GM18907 (cell line): ENCODE measurements around the gene KIF5B.
"Not testable (repeated sequence)": the region's sequence is repeated elsewhere in the genome, so short reads cannot be mapped to it uniquely, and the experiment has no call there.

Experiments used
- ATAC-seq: cut with Tn5 transposase; IDR thresholded peaks from one replicate; pipeline ENCODE4 v1.9.1; 2021; ENCODE audit warnings: mild to moderate bottlenecking, moderate library complexity; ENCODE audit not compliant: unreplicated experiment

KIF5B gene

DNA sequence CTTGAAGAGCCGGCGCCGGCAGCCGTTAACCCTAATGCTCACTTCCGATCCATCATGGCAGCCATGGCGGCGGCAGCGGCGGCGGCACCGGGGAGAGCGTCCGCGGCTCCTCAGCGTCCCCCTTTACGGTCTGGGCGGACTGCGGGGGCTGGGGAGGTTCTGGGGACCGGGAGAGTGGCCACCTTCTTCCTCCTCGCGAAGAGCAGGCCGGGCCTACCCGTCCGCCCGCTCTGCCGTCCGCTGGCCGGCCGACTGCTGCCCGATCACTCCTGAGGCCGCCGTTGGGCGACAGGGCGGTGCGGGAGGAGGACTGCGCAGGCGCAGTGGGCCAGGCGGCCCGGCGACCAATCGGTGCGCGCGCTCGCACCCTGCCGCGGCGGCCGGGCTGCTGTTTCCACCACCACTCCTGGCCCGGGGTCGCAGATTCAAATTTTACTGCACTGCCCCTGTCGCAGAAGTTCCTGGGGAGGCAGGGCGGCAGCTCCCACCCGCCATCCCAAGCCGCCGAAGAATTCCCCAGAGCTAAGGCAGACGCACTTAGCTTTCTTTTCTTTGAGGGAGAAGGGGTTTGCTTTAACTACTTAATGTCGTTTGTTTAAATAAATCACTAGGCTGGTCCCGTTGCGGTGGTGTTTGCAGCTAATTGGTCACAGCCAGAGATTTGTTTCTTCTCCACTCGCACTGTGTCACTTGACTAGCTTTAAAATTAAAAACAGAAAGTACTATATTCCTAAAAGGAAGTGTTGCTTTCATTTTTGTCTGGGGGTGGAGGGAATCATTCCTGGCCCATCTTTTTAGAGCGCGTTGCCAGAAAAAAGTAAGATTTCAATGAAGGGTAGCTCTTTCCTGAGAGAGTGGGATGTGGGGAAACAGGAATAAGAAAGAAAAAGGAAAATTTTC is at the start of gene KIF5B:
TSS of gene KIF5B (minus strand) at position 290 of the 900 bp plus-strand sequence. CDS start 452 bp downstream, outside the sequence.
- ATAC-seq, result peak; percentile 90

DNA sequence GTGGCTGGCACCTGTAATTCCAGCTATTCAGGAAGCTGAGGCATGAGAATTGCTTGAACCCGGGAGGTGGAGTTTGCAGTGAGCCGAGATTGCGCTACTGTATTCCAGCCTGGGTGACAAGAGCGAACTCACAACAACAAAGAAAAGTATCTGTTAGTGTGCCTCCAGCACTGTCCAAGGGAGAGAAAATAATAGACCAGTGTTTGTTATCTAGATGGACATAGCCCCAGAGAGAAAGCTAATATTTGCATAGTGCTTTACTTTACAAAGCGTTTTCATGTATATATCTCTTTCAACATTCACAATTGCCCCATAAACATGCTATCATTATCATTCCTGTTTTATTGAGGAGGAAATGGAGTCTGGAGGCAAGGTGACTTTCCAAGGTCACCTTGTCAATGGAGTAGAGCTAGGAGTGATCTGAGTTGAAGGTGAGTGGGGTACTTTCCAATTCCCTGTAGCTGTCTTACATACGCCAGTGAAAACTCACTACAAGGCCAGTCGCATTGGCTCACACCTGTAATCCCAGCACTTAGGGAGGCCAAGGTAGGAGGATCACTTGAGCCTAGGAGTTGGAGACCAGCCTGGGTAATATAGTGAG is 49.7 kb upstream of the KIF5B start:
- no peak for ATAC-seq

DNA sequence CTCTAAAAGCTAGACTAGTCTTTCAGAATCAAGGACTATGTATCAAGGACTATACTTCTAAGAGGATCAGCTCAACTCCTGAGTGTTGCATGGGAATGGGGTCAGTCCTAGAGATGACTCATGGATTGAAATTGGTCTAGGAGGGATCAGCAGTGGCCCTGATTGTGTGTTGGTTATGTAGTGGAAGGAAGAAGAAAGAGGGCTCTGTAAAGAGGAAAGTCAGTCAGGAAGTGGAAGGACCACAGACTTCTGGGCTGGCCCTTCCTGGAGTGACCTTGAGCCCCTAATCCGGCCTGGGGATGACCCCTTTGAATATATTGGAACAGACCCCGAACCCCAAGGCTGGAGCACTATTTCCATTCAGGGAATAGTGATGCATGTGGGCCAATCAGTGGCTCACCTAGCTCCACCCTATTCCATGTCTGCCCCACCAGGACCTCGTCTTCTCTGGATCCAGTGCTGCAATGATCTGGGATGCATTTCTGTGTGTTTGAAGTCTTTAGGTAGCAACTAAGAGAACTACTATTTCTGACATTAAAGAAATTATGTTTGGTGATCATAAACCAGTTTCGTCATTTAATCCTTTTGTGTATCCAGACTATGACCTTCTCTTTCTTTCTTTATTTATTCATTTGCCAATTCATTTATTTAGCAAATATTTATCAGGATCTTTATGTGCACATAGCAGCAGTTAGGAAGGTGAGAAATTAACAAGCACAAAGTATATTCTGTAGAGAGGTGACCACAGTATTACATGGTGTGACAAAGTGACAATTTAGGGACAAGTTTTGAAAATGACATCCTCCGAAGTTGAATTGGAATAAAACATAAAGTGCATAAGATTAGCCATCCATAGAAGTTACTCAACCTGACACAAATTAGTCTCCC is 48.6 kb upstream of the KIF5B start:
- no peak for ATAC-seq

- no peak for ATAC-seq
Observed at GRCh38 chr10:32104181-32104580, 48.0 kb upstream of the KIF5B start.

DNA sequence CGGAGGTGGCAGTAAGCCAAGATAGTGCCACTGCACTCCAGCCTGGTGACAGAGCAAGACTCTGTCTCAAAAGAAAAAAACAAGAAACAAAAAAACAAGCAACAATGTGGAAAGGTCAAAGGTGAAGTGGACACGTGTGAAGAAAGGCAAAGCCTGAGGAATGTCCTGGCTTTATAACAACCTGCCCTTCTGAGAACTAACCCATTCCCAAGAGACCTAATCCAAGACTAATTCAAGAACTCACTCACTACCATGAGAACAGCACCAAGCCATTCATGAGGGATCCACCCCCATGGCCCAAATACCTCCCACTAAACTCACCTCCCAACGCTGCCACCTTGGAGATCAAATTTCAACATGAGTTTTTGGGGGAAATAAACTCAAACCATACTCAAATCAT is 47.5 kb upstream of the KIF5B start:
- ATAC-seq, result no peak

DNA sequence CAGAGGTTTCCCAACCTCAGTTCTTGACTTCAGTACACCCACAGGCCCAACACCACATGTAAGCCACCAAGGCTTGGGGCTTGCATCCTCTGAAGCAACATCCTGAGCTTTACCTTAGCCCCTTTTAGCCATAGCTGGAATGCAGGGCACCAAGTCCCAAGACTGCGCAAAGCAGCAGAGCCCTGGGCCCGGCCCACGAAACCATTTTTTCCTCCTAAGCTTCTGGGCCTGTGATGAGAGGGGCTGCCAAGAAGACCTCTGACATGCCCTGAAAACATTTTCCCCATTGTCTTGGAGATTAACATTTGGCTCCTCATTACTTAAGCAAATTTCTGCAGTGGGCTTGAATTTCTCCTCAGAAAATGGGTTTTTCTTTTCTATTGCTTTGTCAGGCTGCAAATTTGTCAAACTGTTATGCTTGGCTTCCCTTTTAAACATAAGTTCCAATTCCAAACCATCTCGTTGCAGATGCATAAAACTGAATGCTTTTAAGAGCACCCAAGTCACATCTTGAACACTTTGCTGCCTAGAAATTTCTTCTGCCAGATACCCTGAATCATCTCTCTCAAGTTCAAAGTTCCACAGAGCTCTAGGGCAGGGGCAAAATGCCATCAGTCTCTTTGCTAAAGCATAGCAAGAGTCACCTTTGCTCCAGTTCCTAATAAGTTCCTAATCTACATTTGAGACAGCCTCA is 42.5 kb upstream of the KIF5B start:
- not testable (repeated sequence) for ATAC-seq

DNA sequence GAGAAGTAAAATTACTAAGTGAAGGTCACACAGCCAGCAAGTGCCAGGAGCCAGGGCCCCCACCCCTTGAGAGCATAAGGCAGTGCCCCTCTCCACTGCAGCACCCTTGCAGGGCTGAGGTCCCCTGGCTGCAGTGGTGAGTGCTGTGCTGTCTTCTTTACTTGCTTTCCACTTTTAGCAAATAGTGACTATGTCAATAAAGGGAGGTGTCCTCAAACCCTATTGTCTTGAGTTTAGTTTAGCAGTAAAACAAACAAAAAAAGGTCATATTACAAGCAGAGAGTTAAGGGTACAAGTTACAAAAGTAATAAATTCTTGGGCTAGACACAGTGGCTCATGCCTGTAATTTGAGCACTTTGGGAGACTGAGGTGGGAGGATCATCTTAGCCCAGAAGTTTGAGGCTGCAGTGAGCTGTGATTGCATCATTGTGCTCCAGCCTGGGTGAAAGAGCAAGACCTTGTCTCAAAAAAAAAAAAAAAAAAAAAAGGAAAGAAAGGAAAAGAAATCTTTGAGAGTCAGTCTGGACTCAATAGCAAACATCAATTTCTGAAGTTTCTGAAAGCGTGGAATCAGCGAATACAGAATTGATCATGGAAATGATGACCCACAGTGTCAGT is 39.0 kb upstream of the KIF5B start:
- ATAC-seq, result no peak

- no peak for ATAC-seq
Observed at GRCh38 chr10:32093650-32094049, 37.4 kb upstream of the KIF5B start.

DNA sequence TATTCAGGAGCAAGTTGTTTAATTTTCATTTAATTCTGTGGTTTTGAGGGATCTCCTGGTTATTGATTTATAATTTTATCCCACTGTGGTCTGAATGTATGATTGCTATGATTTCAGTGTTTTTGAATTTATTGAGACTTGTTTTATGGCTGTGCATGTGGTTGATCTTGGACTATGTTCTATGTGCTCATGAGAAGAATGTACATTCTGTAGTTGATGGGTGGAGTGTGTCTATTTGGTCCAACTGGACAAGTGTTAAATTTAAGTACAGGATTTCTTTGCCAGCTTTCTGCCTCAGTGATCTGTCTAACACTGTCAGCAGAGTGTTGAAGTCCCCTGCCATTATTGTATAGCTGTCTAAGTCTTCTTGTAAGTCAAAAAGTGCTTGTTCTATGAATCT is 34.8 kb upstream of the KIF5B start:
- no peak for ATAC-seq

DNA sequence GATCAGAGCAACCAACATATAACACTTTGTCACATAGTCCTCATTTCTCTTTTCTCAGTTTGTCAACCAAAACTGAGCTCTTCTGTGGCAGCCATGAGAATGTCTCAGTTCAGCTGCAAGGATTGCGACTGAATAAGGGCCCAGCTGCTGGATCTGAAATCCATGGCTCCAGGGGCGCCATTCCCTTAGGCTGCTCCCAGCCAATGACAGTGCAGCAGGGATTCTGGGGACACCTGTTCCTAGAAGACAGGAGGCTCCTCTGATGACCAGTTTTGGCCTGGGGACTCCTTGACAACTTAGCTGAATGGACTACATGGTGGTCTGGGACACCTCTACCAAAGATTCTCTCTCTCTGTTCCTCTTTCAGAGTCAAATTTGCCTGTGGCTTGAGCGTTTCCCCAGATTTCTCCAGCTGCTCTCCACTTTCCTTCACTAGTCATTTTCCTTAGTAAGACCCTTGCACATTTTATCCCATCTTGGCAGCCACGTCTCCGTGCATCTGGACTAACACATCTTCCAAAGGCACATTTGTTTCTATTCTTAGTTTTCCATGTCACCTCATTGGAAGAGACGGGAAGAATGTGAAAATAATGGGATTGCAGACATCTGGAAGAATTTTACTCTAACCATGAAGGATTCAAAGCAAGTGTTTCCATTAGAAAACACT is 28.1 kb upstream of the KIF5B start:
- no peak for ATAC-seq

DNA sequence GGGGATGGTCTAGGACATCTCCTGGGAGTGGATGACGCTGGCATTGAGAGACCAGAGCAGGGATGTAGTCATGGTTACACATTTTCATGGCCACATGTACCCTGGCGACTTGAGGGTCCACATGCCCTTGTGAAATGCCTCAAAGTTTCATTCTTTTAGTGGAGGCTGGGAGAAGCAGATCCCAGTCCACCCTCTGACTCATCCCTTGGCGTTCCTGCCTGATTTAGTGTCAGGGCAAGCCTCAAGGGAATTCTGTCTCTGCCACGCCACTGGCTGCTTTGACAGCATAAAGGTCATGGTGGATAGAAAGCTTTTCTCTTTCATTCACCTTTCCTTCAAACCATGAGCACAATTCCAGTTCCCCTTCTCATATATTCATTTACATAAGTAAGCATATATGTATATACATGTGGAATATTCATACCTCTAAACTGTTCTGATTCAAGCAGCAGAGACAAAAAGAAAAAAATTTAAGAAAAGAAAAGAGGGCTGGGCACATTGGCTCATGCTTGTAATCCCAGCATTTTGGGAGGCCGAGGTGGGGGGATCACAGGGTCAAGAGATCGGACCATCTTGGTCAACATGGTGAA is 21.8 kb upstream of the KIF5B start:
- ATAC-seq, result no peak

DNA sequence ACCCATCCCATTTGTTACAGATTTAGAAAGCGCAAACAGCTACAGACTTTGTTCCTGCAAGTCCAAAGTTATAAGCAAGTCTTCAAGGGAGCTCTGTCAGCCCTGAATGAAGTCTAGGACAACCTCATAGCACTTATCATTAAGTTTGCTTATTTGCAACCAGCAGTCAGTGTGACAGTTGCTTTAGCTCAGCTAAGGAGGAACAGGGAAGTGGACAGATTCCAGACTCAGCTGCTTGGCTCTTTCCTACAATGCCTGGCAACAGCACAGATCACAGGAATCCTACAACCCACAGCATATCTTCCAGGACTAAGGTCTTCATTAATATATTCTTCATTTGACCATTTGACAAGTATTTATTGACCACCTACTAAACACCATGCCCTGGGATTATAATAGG is 17.4 kb upstream of the KIF5B start:
- no peak for ATAC-seq

GRCh38 chr10:32073128-32073527 is 16.9 kb upstream of the KIF5B start:
- no peak for ATAC-seq

DNA sequence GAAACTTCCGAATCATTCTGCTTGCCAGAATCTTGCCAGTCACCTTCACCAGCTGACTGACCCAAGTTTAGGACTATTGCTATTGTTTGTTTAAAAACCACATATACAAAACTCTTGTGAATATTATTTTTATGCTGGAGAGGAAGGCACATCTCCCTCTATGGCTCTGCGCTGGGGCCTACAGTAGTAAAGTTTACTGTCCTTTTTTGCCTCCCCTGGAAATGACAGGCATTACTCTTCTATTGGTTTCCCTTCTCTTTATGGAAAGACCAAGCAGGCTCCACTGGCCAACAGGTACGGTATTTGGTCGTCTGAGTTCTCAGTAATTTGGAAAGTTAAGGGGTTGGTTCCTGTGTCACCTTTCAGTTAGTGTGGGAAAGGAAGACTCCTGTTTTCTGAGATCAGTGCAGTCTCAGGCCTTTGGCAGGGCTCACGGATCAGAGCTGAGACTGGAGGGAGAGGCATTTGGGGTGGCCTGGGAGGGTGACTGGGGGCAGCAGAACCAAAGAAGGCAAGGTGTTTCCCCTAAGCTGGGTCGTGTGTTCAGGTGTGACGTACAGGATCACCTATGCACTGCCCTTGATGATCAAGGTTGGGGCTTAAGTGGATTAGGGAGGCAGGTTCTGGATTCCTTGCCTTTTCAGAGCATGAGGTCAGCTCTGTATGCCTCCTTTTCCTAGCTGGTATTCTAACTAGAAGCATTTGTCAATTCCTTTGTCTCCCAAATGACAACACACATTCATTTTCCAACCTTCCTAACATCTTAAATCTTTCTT is 16.0 kb upstream of the KIF5B start:
- no peak for ATAC-seq

DNA sequence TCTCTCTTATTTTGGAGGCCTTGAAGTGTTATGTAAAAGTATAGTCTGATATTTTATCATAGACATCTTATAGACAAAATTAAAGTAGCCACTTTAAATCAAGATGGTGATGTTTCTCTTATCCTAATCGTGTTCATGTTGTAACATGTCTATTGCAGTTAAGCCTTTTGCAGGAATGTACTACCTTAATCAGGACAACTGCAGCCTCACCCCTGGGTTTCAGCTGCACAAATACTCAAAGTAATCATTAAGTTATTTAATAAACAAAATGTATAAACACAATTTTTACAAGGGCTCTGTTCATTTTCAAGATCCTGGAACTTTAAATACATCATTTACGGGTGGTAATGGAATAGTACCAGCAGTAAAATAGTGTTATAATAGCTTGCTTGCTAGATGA is 14.4 kb upstream of the KIF5B start:
- no peak for ATAC-seq

DNA sequence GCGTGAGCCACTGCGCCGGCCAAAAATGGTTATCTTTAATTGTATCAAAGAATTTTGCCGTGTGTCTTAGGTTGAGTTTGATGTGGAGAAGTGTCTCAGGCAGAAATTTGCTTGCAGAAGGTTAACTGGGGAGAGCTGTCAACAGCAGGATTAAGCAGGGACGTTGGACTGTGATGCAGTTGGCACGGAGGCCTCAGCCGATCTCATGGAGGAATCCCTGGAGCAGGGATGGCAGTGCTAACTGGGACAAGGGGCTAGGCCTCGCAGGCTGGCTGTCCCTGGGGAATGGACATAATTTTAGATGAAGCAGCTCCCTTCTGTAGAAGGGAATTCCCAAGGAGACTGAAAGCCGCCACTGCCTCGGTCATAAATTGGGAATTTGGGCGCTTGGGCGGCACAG is 12.3 kb upstream of the KIF5B start:
- no peak for ATAC-seq

DNA sequence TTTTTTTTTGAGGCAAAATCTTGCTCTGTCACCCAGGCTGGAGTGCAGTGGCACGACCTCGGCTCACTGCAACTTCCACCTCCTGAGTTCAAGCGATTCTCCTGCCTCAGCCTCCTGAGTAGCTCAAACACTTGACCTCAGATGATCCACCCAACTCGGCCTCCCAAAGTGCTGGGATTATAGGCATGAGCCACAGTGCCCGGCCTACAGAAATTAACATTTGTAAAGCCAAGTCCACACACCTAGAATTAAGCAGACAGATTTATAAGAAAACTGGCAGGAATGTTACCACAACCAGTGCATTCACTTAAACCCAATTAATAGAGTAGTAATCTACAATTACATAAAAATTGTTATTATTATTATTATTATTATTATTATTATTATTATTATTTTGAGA is 11.7 kb upstream of the KIF5B start:
- ATAC-seq, result not testable (repeated sequence)

GRCh38 chr10:32065856-32066255 is 9.6 kb upstream of the KIF5B start:
- no peak for ATAC-seq

GRCh38 chr10:32061440-32061839 is 5.2 kb upstream of the KIF5B start:
- ATAC-seq, result no peak
